ENCODE data around the gene TTC38. TPM values are rescaled to one million over a fixed set of nuclear protein-coding genes. Genes with fewer than 3 reads are reported as not detected.

TTC38 gene
- total RNA-seq, 1 experiment from 2014 or later = 31.5 TPM

DNA sequence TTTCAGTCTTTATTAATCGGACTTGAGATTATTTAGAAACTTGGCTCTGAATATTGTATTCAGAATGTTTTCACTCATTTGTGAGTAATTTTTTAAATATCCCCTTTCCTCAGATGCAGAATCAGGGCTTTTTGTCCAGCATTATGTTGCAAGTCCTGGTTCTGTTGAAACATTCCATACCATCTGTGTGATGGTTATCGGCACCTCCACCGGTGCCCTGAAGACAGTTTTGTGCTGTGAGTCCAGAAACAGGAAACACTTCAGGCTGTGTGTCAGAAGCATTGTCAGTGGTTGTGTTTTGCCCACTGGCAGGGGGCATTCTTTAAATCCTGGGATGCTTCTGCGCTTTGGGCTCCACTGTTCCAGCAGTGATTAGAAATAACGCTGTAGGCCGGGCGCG, 38.1 kb upstream of the TTC38 start:
- Histone ChIP-seq H3K9ac (ENCODE audit: extremely low read depth, insufficient read length, low read length) (no peak overlapping the region), H4K8ac (replicated peaks; ENCODE audit: insufficient read length, low read depth, low read length) (no peak overlapping the region), H3K27me3 (ENCODE audit: insufficient read depth, low read length) (no peaks in the 10 kb centered on the region), H3K23me2 (ENCODE audit: insufficient read length, low read depth, low read length, poor library complexity, severe bottlenecking) (no peaks in the 10 kb centered on the region), H3K4me1 (ENCODE audit: insufficient read depth, low read length) (no peaks in the 10 kb centered on the region), H2BK15ac (ENCODE audit: low read depth, low read length) (no peak overlapping the region), H3K14ac (ENCODE audit: insufficient read depth, low read length) (no peak overlapping the region), H3K18ac (ENCODE audit: insufficient read length, low read depth, low read length) (no peak overlapping the region), H2BK20ac (ENCODE audit: low read depth, low read length, poor library complexity, severe bottlenecking) (no peak overlapping the region), H3K4ac (ENCODE audit: low read depth, low read length) (no peak overlapping the region), H3K56ac (ENCODE audit: insufficient read length, low read depth, low read length) (no peak overlapping the region), H3T11ph (ENCODE audit: low read length) (no peak overlapping the region), H3K23ac (ENCODE audit: insufficient read length, low read depth, low read length) (no peak overlapping the region), H4K5ac (ENCODE audit: insufficient read length, low read depth, low read length) (no peak overlapping the region), H3K9me3 (ENCODE audit: control insufficient read depth, low read depth, low read length) (no peaks in the 10 kb centered on the region), H4K91ac (ENCODE audit: insufficient read length, low read depth, low read length) (no peak overlapping the region), H3K4me2 (ENCODE audit: insufficient read depth, insufficient read length, low read length) (no peak overlapping the region), H2BK120ac (ENCODE audit: low read depth, low read length, poor library complexity, severe bottlenecking) (no peak overlapping the region), H4K20me1 (ENCODE audit: control insufficient read depth, insufficient read depth, insufficient read length) (no peaks in the 10 kb centered on the region), H3K79me2 (ENCODE audit: insufficient read depth, low read length) (no peaks in the 10 kb centered on the region), H2BK12ac (ENCODE audit: insufficient read length, low read depth, low read length) (no peak overlapping the region), H2AK5ac (ENCODE audit: insufficient read length, low read length) (no peak overlapping the region), H2BK5ac (ENCODE audit: insufficient read length, low read length) (no peak overlapping the region), H3K27ac (ENCODE audit: insufficient read length, low read depth, low read length) (no peak overlapping the region), H3K79me1 (ENCODE audit: insufficient read depth, low read depth, low read length, poor library complexity, severe bottlenecking) (no peaks in the 10 kb centered on the region), H2AFZ (ENCODE audit: low read length) (no peak overlapping the region)
- H3K9me3 Mint-ChIP-seq = no peaks in the 10 kb centered on the region; a peak in 2 of 5 replicates
- H3K27me3 Mint-ChIP-seq (ENCODE audit: low read depth) = no peaks in the 10 kb centered on the region
- H3K4me3 Mint-ChIP-seq = no peak overlapping the region
- DNase-seq = no peak
- H3K27ac Mint-ChIP-seq = no peak overlapping the region
- WGBS (ENCODE audit: extremely low coverage, insufficient read length, low lambda C conversion rate) = no CpG with 5 or more reads among the region's 8 CpGs
- no peak for TF ChIP-seq CTCF (conservative IDR thresholded peaks at IDR 0.05)
- no peaks in the 10 kb centered on the region for H3K36me3 Mint-ChIP-seq (ENCODE audit: insufficient read depth in 1 of 3, low read depth in 3 of 3)
- peaks cover under 1 to 5% of the 10 kb centered on the region in 2 experiments; a peak in 3 of 4 replicates for H3K4me1 Mint-ChIP-seq

Measured in H9 (cell line).